Activated effector memory CD4-positive, alpha-beta T cell treated with Interleukin-2 at 50 U/mL for 16 hours (primary cell): ENCODE results near the gene CDK17.
A peak's percentile ranks its signal among the peaks of the same experiment; 100 is the strongest.
"Not testable (repeated sequence)": the region's sequence is repeated elsewhere in the genome, so short reads cannot be mapped to it uniquely, and the experiment has no call there.

Source experiments
- DNase-seq: peaks from one replicate; pipeline ENCODE4 v3.0.0-alpha.2; 2020

Gene CDK17

DNA sequence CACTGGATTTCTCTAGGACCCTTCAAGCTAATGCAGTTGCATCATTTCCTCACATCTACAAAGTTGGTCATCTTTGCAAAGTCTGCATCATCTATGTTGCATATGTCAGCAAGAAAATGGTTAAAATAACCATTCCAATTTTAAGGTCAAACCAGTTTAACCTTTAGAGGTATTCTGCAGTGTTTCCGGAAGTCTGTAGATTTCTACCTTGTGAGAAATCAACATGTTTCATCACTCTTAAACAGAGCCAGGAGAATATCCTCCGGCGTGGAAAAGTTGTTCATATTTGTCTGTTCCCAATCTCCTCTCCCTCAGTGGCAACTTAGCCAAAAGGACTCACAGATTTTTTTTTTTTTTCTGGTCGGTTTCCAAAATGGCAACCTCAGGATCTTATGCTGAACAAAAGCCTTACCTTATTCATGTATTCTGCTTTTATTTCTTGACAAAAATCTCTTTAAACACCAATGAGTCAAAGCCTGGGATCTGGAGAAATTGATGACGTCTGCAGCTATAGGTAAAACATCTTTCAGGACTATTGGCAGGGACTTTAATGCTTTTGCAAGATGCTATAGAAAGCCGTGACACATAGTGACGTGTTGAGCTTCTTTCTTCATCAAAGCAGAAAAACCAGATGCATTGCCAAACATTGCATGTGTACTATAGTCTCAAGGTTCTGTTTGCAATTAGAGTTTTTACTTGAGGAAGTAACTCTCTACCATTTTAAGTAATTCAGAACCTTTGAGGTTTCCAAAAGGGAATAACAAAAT is 16.0 kb upstream of the CDK17 start:
- DNase-seq: no peak

DNA sequence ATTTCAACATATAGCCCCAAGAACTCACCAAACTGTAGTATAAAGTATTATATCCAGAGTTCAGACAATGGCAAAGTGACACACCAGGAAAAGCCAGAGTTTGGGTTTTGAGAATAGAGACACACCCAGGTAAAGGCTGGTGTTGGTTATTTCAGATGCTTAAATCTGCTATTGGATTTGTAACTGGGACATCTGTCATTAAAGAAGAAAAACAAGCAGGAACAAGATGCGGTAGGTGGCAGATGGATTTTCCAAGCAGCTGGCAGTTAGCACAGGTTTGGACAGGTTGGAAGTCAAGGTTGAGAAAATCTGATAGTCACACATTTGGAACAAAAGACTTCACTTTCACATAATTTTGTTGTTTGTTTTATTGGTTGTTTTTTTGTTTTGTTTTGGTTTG is 14.4 kb upstream of the CDK17 start:
- no peak for DNase-seq

DNA sequence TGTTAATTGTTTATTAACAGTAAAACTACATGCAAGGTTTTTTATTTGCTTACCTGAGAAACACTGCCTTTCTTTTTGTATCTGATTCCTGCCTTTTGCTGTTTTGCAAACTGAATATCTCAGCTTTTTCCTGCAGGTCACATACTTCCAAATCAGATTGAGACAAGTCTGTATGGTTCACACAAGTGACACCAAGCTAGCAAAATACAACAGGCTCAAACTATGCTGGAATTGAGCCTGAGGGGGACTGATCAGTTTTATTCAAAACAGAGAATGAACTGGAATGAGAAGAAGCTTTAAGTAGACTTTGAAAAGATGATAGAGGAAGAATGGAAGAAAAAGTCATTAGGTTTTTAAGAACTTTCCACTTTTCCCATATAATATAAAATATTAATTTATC is 12.2 kb upstream of the CDK17 start:
- no peak for DNase-seq

DNA sequence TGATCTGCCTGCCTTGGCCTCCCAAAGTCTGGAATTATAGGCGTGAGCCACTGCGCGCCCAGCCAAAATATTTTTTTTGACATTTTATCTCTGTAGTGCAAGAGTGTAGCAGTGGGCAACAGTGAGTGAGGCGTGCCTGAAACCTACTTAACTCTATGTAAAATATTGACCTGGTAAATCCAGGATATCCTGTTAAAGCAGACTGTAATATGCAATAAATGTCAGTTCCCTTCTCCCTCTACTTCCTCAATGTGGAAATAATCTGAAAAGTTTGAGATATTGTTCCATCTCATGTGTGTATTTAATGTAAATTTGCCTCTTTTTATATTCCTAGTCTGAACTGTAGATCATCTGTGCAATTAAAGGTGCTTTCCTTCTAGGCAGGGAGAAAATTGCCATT is 9.5 kb upstream of the CDK17 start:
- DNase-seq: no peak

DNA sequence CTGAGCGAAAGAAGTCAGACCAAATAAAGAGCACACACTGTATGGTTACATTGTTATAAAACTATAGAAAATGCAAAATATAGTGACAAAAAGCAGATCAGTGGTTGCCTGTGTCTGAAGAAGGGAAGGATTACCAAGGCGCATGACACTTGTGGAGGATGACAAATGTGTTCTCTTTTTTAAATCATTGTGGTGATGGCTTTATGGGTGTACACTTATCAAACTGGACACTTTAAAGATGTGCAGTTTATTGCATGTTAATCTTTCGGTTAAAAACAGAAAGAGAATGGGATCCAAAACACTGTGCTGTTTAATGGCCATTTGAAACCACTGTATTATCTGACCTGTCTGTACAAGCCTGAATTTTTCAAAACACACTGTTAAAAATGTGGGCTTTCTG is 8.8 kb upstream of the CDK17 start:
- DNase-seq: no peak

DNA sequence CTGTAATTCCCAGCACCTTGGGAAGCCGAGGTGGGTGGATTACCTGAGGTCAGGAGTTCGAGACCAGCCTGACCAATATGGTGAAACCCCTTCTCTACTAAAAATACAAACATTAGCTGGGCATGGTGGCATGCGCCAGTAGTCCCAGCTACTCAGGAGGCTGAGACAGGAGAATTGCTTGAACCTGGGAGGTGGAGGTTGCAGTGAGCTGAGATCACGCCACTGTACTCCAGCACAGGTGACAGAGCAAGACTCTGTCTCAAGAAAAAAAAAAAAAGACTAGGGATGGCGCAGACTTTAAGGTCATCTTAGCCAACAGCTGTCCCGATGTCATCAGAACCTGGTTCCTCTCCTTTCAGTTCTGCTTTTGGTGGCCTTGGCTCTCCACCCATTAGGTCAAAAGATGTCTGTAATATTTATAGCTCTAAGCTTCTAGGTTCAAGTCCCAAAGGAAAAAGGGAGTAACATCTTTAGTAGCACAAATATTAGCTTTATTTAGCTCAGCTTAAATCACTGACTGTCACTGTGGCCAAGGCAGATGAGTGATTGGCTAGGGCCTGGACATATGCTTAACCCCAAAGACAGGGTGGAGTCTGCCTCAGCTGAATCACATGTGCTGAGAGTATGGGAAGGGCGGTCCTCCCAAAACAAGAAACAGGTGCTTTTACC is 7.3 kb upstream of the CDK17 start:
- DNase-seq: not testable (repeated sequence)

DNA sequence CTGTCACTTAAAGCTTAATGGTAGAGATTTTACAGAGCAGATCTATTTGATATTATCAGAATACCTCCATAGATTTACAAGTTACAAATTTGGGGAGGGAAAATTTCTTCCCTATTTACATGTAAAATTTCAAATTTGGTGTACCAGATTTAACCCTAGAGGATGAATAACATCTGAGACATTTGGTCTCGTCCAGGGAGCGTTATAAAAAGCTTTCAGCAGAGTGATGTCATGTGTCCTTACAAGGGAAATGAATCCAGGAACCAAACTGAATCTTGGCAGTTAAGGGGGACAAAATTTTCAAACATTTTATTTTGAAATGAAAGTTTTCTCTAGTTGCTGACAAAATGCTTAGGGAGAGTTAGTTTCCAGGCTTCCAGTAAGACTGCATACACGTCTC is 4.5 kb upstream of the CDK17 start:
- DNase-seq: no peak

DNA sequence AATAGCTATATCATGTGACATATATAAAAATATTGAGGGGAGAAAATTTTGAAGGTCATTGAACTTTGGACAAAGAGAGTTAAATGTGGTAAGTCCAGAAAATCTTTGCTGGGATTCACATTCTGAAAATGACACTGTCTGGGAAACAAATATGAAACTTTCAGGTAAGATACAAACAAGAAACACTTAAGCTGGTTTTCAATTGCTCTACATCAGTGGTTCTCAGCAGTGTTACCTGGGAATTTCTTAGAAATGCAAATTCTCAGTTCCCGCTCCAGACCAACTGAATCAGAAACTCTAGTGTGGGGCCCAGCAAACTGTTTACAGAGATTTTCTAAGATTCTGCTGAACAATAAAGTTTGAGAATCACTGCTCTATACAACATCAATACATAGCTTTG is 3.6 kb upstream of the CDK17 start:
- no peak for DNase-seq

DNA sequence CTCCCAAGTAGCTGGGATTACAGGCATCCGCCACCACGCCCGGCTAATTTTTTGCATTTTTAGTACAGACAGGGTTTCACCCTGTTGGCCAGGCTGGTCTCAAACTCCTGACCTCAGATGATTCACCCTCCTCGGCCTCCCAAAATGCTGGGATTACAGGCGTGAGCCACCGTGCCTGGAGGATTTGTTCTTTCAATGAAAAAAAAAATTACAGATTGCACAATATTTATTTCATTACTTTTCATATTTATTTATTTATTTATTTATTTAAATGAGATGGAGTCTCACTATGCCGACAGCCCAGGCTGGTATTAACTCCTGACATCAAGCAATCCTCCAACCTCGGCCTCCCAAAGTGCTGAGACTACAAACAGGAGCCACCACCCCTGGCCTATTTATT is 2.3 kb upstream of the CDK17 start:
- DNase-seq: not testable (repeated sequence)

DNA sequence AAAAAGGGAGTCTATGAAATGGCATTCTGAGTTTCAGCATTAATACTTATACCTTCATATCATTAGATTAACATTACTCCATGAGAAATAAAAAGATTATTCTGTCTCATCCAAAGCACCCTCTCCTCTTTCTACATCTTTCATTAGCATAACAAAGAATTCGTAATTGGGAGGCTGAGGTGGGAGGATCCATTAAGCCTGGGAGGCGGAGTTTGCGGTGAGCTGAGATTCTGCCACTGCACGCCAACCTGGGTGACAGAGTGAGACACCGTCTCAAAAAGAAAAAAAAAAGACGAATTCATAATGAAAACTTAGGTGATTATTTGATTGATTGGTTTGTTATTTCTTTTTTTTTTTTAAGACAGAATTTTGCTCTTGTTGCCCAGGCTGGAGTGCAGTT is 1.8 kb upstream of the CDK17 start:
- DNase-seq: no peak

DNA sequence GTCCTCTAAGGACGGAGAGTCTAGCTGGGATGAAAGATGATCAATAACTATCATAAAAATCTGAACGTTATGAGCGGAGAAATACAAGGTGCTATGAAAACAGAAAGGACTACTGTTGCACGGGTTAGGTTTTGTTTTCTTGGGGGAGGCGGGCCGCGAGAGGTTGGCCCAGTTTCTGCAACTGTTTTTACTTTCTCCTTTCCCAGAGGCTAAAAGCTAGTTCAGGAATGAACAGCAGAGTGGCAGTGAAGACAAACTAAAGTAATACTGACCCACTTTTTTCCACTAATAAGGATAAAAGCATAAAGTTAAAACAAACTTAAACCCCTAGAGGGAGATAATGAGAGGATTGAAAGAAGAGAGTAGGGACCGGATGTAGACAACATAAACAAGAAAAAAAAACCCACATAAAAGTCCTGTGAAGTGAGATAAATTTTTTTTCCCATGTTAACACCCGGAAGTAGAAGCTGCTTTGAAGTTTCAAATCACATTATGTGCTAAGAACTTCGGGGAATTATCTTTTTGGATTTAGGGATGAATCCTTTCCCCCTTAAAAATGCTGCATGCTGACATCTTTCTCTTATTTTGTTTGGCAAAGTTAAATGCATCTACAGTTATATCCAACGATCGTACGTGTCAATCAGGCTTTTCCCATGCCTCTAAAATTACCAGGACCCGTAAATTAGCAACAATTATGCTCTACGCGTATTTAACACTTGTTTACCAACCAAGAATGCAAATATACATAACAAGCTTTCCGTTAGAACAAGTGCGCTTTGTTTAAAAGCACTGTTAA is 1.0 kb upstream of the CDK17 start:
- peak; percentile 15 for DNase-seq

DNA sequence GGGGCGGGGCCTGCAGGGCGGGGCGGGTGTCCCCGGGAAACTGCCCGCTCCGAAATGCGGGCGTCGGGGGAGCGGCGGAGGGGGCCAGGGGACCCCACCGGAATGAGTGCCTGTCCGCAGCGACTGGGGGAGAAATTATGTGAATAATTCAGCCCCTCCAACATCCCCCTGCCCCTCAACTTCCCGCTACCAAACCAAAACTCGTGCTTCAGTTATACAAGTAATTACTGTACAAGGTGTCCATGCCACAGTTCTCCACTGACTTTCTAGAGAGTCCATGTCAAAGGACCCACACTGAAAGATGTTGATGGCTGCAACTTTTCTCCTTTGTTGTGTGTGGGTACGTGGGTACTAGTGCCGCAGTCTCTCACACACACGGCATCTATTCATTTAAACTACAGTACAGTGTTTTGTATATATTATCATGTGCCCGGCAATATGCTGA is 414 bp upstream of the CDK17 start:
- no peak for DNase-seq

DNA sequence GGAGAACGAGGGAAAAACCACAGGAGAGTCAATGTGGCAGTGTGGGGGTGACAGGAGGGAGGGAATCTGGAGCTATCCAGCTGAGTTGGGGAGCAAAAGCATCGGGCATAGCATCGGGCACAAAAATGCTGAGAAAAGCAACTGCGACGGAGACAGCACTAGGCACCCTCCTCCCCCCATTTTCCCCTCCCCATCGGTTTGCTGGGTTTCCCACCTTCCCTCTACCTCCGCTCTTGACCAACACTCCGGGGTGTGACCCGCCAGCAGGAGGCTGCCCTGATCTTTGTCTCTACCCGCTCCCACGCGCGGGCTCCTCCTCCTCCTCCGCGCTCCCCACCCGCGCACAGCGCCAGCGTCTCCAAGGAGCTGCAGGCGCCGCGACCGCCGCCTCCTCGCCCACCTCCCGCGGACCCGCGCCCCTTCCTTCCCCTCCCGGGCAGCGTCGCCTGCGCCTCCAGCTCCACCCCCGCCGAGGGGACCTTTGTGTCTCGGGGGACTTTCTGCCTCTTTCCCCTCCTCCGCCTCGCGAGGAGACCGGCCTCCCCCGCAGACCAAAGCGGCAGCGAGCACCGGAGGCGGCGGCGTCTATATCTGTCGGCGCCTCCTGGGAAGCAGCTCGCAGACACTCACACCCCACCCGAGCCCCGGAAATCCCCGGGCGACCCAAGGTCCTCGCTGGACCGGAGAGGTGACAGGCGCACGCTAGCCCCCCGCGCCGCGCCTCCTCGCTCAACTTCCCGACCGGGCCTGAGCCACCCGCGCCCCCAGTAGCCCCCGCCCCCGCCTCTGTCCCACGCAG is 920 bp downstream of the CDK17 start:
- peak; percentile 56 for DNase-seq

DNA sequence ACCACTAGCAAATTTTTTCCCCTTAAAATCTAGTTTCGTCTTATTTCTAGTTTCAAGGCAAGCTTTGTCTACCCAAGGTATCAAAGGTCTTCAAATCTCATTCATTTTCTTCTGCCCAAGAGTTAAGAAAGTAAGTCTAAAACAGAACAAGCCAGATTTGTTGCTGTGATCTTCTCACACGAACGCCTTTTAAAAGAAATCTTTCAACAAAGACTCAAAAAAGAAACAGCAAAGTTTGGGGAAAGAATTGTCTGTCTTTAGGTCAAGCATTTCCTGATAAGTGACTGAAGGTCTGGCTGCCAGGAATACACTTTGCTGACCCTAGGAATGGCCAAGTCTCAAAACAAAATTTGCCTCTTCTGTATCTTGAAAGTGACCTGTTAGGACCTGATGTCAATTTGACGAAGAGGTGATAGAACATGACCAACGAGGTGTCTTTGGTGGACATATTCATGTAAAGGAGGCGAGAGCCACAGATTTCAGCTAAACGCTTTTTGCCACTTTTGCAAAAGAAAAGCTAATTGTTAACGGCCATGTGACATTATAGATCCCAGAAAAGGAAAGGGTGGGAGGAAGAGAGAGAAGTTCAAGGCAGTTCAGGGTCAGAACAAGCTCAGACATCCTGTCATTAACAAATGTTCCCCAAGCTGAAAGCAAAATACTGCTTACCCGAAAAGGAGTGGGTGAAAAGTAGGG is 1.7 kb downstream of the CDK17 start:
- no peak for DNase-seq

DNA sequence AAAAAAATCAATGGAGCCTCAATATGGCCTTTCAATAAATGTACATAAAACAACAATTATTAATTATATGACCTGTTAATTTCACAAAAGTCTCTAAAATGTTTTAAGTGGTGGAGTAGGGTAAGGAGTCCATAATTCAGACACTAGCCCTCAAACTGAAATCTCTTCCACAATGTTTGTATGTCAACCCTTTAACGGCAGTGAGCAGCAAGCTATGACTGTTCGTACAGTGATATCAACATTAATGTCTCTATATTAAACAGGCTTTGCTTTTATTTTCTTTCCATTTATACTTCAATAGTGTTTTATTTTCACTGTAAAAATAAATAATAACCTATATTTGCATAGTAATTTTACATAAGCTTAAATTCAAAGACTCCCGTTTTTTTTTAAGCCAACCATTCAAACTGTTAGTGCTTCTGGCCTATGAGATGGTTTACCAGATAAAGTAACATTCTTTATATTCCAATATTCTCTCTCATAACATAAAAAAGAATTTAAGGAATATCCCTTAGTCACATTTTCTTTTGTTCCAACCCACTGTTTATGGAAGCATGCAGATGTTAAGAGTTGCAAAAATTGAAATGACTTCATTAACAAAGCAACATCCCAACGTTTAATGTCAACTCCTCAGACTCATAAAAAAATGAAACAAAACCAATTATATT is 2.3 kb downstream of the CDK17 start:
- no peak for DNase-seq

DNA sequence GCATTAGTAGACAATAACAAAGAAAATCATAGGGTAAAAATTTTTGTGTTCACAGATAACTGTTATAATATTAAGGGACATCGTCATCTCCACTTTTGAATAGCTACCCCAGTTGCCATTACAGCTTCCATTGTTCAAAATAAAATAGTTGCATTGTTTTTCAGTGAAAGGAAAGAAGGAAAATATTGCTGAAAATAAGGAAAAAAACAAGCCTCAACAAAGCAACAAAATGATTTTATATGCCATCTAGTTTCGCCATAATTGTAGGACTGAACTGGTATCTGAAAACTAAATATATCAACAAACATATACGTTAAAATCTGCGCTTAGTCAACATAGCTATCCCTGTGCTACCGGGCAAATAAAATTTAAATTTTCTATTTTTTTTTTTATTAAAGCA is 3.3 kb downstream of the CDK17 start:
- DNase-seq: no peak

DNA sequence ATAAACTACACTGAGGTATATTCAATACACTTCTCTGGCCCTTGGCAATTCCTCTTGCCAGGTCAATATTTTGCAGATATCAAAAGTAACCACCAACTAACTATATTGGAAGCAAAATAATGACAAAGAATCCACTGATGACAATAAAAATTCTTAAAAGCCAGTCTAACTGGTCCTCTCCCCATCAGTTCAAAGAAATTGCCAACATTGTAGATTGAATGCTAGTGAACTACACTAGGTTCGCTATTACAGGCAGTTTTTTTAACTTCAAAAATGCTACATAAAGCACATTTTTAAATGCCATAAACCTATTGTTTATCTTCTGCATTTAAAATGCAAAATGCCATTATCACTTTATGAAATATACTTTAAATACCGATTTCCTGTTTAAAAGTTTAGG is 4.0 kb downstream of the CDK17 start:
- DNase-seq: no peak

DNA sequence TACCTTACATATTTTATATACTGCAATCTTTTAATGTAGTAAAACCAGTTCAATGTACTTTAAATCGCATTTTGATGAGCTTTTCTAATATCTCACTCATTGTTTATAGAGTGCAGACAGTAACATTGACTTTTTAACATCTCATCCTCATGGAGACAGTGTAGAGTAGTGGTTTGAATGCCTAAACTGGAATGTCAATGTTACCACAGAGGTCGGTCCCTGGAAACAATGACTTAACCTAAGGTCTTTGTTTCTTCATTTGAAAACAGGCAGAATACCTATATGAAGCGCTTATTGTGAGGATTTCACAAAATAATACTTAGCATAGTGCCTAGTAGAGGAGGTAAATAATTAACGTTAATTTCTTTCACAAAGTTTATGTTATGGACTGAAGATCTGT is 5.0 kb downstream of the CDK17 start:
- no peak for DNase-seq

DNA sequence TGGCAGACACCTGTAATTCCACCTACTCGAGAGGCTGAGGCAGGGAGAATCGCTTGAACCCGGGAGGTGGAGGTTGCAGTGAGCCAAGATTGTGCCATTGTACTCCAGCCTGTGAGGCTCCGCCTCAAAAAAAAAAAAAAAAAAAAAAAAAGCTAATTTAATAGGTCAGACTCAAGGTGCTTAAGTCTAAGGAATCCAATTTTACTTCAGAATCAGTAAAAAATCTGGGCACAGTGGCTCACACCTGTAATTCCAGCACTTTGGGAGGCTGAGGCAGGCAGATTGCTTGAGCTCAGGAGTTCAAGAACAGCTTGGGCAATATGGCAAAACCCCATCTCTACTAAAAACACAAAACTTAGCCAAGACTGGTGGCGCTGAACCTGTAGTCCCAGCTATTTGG is 7.0 kb downstream of the CDK17 start:
- DNase-seq: not testable (repeated sequence)

DNA sequence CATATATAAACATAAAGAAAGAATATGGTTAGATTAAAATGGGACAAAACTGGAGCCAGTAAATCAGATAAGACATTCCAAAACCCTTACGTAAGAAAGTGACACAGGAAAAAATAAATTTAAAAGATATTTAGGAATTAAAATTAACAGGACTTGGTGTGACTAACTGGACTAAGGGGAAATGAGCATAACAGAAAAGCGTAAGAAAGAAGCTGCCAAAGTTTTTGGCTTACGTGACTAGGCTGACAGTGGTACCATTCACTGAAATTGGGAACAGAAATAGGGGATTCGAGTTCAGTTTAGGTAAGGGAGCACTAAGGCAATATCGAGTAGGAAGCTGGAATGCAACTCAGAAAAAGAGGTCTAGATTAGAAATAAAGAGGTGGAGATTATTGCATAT is 7.8 kb downstream of the CDK17 start:
- DNase-seq: no peak

DNA sequence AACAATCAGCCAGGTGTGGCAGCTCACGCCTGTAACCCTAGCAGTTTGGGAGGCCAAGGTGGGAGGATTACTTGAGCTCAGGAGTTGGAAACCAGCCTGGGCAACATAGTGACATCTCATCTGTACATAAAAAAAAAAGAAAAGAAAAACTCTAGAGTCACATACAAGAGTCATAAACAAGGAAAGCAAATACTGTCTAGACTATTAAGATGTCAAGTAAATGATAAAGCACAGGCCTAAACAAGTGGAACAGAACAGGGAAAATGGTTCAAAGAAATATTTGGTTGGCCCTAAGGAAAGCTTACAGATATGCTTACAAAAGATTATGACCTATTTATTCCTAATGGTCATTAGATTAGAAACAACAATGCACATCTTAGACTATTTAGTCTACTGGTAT is 12.3 kb downstream of the CDK17 start:
- DNase-seq: no peak

DNA sequence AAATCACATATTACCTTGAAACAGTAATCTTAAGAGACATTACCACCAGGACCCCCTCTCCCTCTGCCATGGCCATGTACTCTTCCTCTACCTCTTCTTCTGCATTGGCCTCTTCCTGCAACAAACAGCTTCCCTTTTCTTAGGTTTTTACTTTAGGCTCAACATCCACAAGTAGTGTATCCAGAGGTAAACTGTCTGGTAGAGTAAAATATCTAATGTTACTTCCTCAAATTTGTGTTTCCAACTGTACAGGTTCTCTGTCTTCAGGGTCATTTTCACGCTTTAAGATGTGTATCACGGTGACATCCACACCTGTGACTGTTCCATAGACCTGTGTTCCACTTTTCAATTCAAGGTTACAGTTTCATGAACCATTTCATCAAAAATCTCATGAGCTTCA is 13.4 kb downstream of the CDK17 start:
- no peak for DNase-seq
